H9 (cell line): ENCODE measurements around the gene ZFPM1. TPM values are rescaled to one million over a fixed set of nuclear protein-coding genes. Genes with fewer than 3 reads are reported as not detected.

ENCODE experiments used
- DNase-seq: peaks from one replicate; pipeline ENCODE4 v3.0.0-alpha.2; 2017
- H2AFZ ChIP-seq: one replicate; pipeline ENCODE4 v1.6.1; 2013; ENCODE audit warnings: mild to moderate bottlenecking, low read length, control low read depth, moderate library complexity
- H2AK5ac ChIP-seq: 2 replicates; pipeline ENCODE4 v1.6.1; 2013; ENCODE audit warnings: low read length, control low read depth, mixed read lengths; ENCODE audit not compliant: insufficient read length
- H2BK120ac ChIP-seq: one replicate; pipeline ENCODE4 v1.6.1; 2013; ENCODE audit warnings: low read depth, mild to moderate bottlenecking, low read length, control low read depth, inconsistent platforms; ENCODE audit not compliant: poor library complexity, severe bottlenecking
- H2BK12ac ChIP-seq: 2 replicates; pipeline ENCODE4 v1.6.1; 2013; ENCODE audit warnings: low read length, control low read depth, mixed read lengths, low read depth; ENCODE audit not compliant: insufficient read length
- H2BK15ac ChIP-seq: 2 replicates; pipeline ENCODE4 v1.6.1; 2013; ENCODE audit warnings: low read depth, low read length, control low read depth
- H2BK20ac ChIP-seq: one replicate; pipeline ENCODE4 v1.6.1; 2013; ENCODE audit warnings: low read depth, mild to moderate bottlenecking, low read length, control low read depth, inconsistent platforms; ENCODE audit not compliant: poor library complexity, severe bottlenecking
- H2BK5ac ChIP-seq: 2 replicates; pipeline ENCODE4 v1.6.1; 2013; ENCODE audit warnings: low read length, control low read depth, mixed read lengths; ENCODE audit not compliant: insufficient read length
- H3K14ac ChIP-seq: 2 replicates; pipeline ENCODE4 v1.6.1; 2013; ENCODE audit warnings: low read length, control low read depth; ENCODE audit not compliant: insufficient read depth
- H3K18ac ChIP-seq: 2 replicates; pipeline ENCODE4 v1.6.1; 2013; ENCODE audit warnings: low read depth, mild to moderate bottlenecking, mixed read lengths, low read length, control low read depth; ENCODE audit not compliant: insufficient read length
- H3K23ac ChIP-seq: 2 replicates; pipeline ENCODE4 v1.6.1; 2013; ENCODE audit warnings: low read length, control low read depth, mixed read lengths, low read depth; ENCODE audit not compliant: insufficient read length
- H3K23me2 ChIP-seq: 2 replicates; pipeline ENCODE4 v1.6.1; 2013; ENCODE audit warnings: low read depth, mild to moderate bottlenecking, mixed read lengths, low read length, control low read depth; ENCODE audit not compliant: insufficient read length, poor library complexity, severe bottlenecking
- H3K27ac ChIP-seq: 2 replicates; pipeline ENCODE4 v1.5.1; 2013; ENCODE audit warnings: low read length, control low read depth, mixed read lengths, low read depth; ENCODE audit not compliant: insufficient read length
- H3K27me3 ChIP-seq: 2 replicates; pipeline ENCODE4 v1.6.1; 2013; ENCODE audit warnings: low read length, control low read depth, inconsistent platforms; ENCODE audit not compliant: insufficient read depth
- H3K4ac ChIP-seq: 2 replicates; pipeline ENCODE4 v1.6.1; 2013; ENCODE audit warnings: low read depth, mild to moderate bottlenecking, control low read depth, inconsistent platforms, low read length, moderate library complexity
- H3K4me1 ChIP-seq: 2 replicates; pipeline ENCODE4 v1.6.1; 2013; ENCODE audit warnings: low read length, control low read depth, inconsistent platforms; ENCODE audit not compliant: insufficient read depth
- H3K4me2 ChIP-seq: 2 replicates; pipeline ENCODE4 v1.6.1; 2013; ENCODE audit warnings: low read length, control low read depth, mixed read lengths; ENCODE audit not compliant: insufficient read length, insufficient read depth
- H3K56ac ChIP-seq: 2 replicates; pipeline ENCODE4 v1.6.1; 2013; ENCODE audit warnings: low read depth, mild to moderate bottlenecking, mixed read lengths, low read length, control low read depth; ENCODE audit not compliant: insufficient read length
- H3K79me1 ChIP-seq: 2 replicates; pipeline ENCODE4 v1.6.1; 2013; ENCODE audit warnings: low read depth, mild to moderate bottlenecking, moderate library complexity, low read length, control low read depth, inconsistent platforms; ENCODE audit not compliant: insufficient read depth, poor library complexity, severe bottlenecking
- H3K79me2 ChIP-seq: 2 replicates; pipeline ENCODE4 v1.6.1; 2013; ENCODE audit warnings: low read length, control low read depth, inconsistent platforms; ENCODE audit not compliant: insufficient read depth
- H3K9ac ChIP-seq: 2 replicates; pipeline ENCODE4 v1.6.1; 2013; ENCODE audit warnings: low read length, control low read depth, mixed read lengths; ENCODE audit not compliant: insufficient read length; ENCODE audit errors: extremely low read depth
- H3K9me3 ChIP-seq: one replicate; pipeline ENCODE4 v1.6.1; 2013; ENCODE audit warnings: low read depth, low read length, inconsistent platforms; ENCODE audit not compliant: control insufficient read depth
- H3T11ph ChIP-seq: one replicate; pipeline ENCODE4 v1.6.1; 2013; ENCODE audit warnings: mild to moderate bottlenecking, low read length, control low read depth, inconsistent platforms
- H4K20me1 ChIP-seq: one replicate; pipeline ENCODE4 v1.6.1; 2013; ENCODE audit not compliant: control insufficient read depth, insufficient read length, insufficient read depth
- H4K5ac ChIP-seq: 2 replicates; pipeline ENCODE4 v1.6.1; 2013; ENCODE audit warnings: low read depth, mild to moderate bottlenecking, mixed read lengths, low read length, control low read depth; ENCODE audit not compliant: insufficient read length
- H4K8ac ChIP-seq: replicated peaks from 2 replicates; pipeline ENCODE4 v1.6.1; 2013; ENCODE audit warnings: low read length, control low read depth, mixed read lengths, low read depth; ENCODE audit not compliant: insufficient read length
- H4K91ac ChIP-seq: 2 replicates; pipeline ENCODE4 v1.6.1; 2013; ENCODE audit warnings: low read depth, mild to moderate bottlenecking, moderate library complexity, mixed read lengths, low read length, control low read depth; ENCODE audit not compliant: insufficient read length
- H3K27ac Mint-ChIP-seq, 3 experiments: 2 replicates in 2 of 3; 3 replicates in 1 of 3; pipeline ENCODE4 v1.8.0; 2020 to 2021; ENCODE audit warnings: mixed read lengths in 3 of 3, mild to moderate bottlenecking in 1 of 3, moderate library complexity in 1 of 3
- H3K27me3 Mint-ChIP-seq: 2 replicates; pipeline ENCODE4 v1.8.0; 2021; ENCODE audit warnings: low read depth, mild to moderate bottlenecking, moderate library complexity, mixed read lengths
- H3K36me3 Mint-ChIP-seq, 3 experiments: 2 replicates in 2 of 3; 3 replicates in 1 of 3; pipeline ENCODE4 v1.8.0; 2020 to 2021; ENCODE audit warnings: low read depth in 3 of 3, mixed read lengths in 3 of 3; ENCODE audit not compliant: insufficient read depth in 1 of 3
- H3K4me1 Mint-ChIP-seq, 2 experiments: 2 replicates each; pipeline ENCODE4 v1.8.0; 2020; ENCODE audit warnings: mixed read lengths in 2 of 2
- H3K4me3 Mint-ChIP-seq, 2 experiments: 2 replicates in 1 of 2; 3 replicates in 1 of 2; pipeline ENCODE4 v1.8.0; 2020 to 2021; ENCODE audit warnings: mild to moderate bottlenecking in 2 of 2, mixed read lengths in 2 of 2, moderate library complexity in 1 of 2
- H3K9me3 Mint-ChIP-seq, 2 experiments: 2 replicates in 1 of 2; 3 replicates in 1 of 2; pipeline ENCODE4 v1.8.0; 2020; ENCODE audit warnings: mild to moderate bottlenecking in 2 of 2, mixed read lengths in 2 of 2, moderate library complexity in 1 of 2
- WGBS: extraction: QIAGEN DNeasy Blood & Tissue Kit; methylation state at CpG from one replicate; pipeline ENCODE4 v1.1.7; 2013; ENCODE audit warnings: missing lambda C conversion rate, low lambda C conversion rate, mixed read lengths; ENCODE audit not compliant: insufficient read length; ENCODE audit errors: extremely low coverage; 5-methylcytosine and 5-hydroxymethylcytosine counted together
- total RNA-seq: library from RNA; stranded (reverse); gene quantifications from 2 replicates; pipeline ENCODE4 v1.2.1, GENCODE V29; 2021
- TF ChIP-seq, protein P1 (sequence below): fragments of 200-600 bp; sonication (generic); conservative IDR thresholded peaks from 3 replicates; pipeline ENCODE4 v1.8.0; 2021; ENCODE audit warnings: antibody characterized with exemption, mild to moderate bottlenecking

The ZFPM1 gene
- total RNA-seq, 1 experiment from 2014 or later: 3.6 TPM

DNA sequence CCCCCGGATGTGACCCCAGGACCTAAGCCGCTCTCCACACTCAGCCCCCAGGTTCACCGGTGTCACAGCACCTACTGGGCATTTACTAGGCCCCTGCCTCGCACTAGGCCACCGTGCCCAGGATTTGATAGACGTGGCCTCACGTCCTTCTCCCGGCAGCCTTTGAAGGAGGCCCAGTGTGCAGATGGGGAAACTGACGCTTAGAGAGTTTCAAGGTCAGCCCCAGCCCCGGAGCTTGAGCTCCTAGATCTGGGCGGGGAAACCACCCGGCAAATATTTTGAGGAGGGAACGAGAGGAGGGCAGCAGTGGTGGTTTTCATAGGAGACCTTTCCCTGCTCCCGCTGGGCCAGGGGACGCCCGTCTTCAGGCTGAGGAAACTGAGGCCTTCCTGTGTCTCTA lies 10.3 kb downstream of the ZFPM1 start:
- Histone ChIP-seq H3K9ac (no peak overlapping the region), H3K4me1 (peaks cover 3% of the 10 kb centered on the region; the same call in 1 of the 2 replicates), H3K27ac (no peak overlapping the region), H2AK5ac (no peak overlapping the region), H3T11ph (no peak overlapping the region), H3K79me2 (no peaks in the 10 kb centered on the region), H2BK15ac (no peak overlapping the region), H3K23me2 (no peaks in the 10 kb centered on the region), H2BK120ac (no peak overlapping the region), H4K91ac (no peak overlapping the region), H3K4me2 (no peak overlapping the region), H4K5ac (no peak overlapping the region), H3K23ac (no peak overlapping the region), H4K8ac (no peak overlapping the region), H3K18ac (no peak overlapping the region), H3K56ac (no peak overlapping the region), H4K20me1 (no peaks in the 10 kb centered on the region), H2BK12ac (no peak overlapping the region), H2BK20ac (no peak overlapping the region), H2AFZ (no peak overlapping the region), H3K27me3 (no peaks in the 10 kb centered on the region), H3K4ac (no peak overlapping the region), H3K14ac (no peak overlapping the region), H3K9me3 (no peaks in the 10 kb centered on the region), H2BK5ac (no peak overlapping the region), H3K79me1 (no peaks in the 10 kb centered on the region)
- Mint-ChIP-seq H3K4me3 (no peak overlapping the region), H3K27me3 (peaks cover 4% of the 10 kb centered on the region), H3K9me3 (no peaks in the 10 kb centered on the region), H3K4me1 (peaks cover 8 to 35% of the 10 kb centered on the region in 2 experiments), H3K36me3 (no peaks in the 10 kb centered on the region), H3K27ac (no peak overlapping the region)
- no peak for DNase-seq
- TF ChIP-seq, protein P1, sequence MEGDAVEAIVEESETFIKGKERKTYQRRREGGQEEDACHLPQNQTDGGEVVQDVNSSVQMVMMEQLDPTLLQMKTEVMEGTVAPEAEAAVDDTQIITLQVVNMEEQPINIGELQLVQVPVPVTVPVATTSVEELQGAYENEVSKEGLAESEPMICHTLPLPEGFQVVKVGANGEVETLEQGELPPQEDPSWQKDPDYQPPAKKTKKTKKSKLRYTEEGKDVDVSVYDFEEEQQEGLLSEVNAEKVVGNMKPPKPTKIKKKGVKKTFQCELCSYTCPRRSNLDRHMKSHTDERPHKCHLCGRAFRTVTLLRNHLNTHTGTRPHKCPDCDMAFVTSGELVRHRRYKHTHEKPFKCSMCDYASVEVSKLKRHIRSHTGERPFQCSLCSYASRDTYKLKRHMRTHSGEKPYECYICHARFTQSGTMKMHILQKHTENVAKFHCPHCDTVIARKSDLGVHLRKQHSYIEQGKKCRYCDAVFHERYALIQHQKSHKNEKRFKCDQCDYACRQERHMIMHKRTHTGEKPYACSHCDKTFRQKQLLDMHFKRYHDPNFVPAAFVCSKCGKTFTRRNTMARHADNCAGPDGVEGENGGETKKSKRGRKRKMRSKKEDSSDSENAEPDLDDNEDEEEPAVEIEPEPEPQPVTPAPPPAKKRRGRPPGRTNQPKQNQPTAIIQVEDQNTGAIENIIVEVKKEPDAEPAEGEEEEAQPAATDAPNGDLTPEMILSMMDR: no peak
- no CpG with 5 or more reads among the region's 16 CpGs for WGBS
